NCI-H226 (cell line): ENCODE results near the gene ADAM30.
"Not testable (repeated sequence)": the region's sequence is repeated elsewhere in the genome, so short reads cannot be mapped to it uniquely, and the experiment has no call there.

Experiments
- DNase-seq: peaks from one replicate; pipeline ENCODE4 v3.0.0-alpha.2; 2015

Gene ADAM30

GRCh38 chr1:119873135-119874015 is 22.9 kb downstream of the ADAM30 start:
- peak; percentile 89 for DNase-seq

GRCh38 chr1:119871881-119872280 is 24.4 kb downstream of the ADAM30 start:
- DNase-seq, result no peak

GRCh38 chr1:119870917-119871596 is 25.3 kb downstream of the ADAM30 start:
- peak; percentile 54 for DNase-seq

- DNase-seq, result no peak
Observed at GRCh38 chr1:119869995-119870394, 26.3 kb downstream of the ADAM30 start.

GRCh38 chr1:119868176-119868575 is 28.1 kb downstream of the ADAM30 start:
- no peak for DNase-seq

- DNase-seq, result no peak
Observed at GRCh38 chr1:119866451-119866850, 29.9 kb downstream of the ADAM30 start.

- DNase-seq, result no peak
Observed at GRCh38 chr1:119865627-119866026, 30.7 kb downstream of the ADAM30 start.

GRCh38 chr1:119862276-119862675 is 34.0 kb downstream of the ADAM30 start:
- no peak for DNase-seq

- DNase-seq, result no peak
Observed at GRCh38 chr1:119861547-119861946, 34.8 kb downstream of the ADAM30 start.

GRCh38 chr1:119859647-119860046 is 36.7 kb downstream of the ADAM30 start:
- peak; percentile 36 for DNase-seq

- DNase-seq, result not testable (repeated sequence)
Observed at GRCh38 chr1:119858556-119859214, 37.6 kb downstream of the ADAM30 start.

- no peak for DNase-seq
Observed at GRCh38 chr1:119858126-119858525, 38.2 kb downstream of the ADAM30 start.

GRCh38 chr1:119853155-119853554 is 43.2 kb downstream of the ADAM30 start:
- no peak for DNase-seq

- not testable (repeated sequence) for DNase-seq
Observed at GRCh38 chr1:119844206-119844605, 52.1 kb downstream of the ADAM30 start.
